NCI-H2227 (cell line): ENCODE results near the gene ID2.
A peak's percentile ranks its signal among the peaks of the same experiment; 100 is the strongest.

Experiments
- DNase-seq: peaks from one replicate; lab custom pipeline; 2025; ENCODE audit not compliant: unreplicated experiment; lab: John Stamatoyannopoulos, UW

Gene ID2

DNA sequence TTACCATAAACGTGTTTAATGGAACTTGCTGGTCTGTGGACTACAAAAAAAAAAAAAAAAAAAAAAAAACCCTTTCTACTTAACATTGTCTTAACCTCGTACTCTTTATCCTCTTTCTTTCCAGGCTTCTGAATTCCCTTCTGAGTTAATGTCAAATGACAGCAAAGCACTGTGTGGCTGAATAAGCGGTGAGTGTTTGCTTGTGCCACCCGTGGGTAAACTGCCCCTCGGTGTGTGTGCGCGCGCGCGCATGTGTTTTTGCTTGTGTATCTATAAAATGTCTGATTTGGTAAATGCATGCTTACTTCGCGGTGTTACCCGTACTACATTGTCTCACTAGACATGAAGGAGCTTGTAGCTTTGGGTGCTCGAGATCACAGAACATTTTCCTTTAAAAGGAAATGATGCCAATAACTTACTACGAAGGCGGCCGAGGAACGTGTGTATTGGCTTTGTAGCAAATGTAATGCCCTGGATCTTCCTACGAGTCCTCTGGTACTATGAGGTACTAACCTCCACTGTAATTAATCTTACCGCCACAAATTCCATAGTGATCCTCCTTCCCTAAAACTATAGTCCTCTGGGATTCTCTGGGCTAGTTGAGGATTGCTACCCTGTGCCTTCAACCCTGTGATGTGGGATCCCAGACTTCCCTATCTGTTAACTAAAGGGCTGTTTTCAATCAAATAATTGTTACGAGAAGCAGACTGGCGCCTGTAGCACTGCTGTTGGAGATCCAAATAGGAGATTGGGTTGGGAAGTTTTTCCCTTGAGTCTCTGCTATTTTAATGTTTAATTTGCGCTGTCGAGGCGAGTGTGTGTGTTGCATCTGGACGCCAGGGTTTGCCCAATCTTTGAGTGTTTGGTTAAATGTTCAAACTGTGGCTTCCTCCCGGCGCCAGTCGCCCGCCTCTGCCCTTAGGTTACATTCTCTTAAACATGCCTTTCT is 1.1 kb downstream of the ID2 start:
- peak; percentile 52 for DNase-seq

DNA sequence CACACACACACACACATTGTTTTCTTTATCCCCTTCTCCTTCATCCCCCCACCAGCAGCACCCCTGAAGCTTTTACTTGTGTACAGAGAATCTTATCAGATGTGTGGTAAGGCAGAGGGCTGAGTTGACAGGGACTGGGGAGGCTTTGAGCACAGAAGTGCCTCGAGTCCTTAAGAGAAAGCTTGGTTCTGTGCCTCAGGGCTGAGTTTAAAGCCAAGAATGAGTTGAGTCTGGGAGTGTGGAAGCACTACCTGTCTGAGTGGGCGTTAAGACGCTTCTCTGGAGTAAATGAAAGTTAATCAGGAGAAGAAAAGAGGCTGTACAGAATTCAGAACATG is 2.7 kb downstream of the ID2 start:
- DNase-seq = peak; percentile 44

DNA sequence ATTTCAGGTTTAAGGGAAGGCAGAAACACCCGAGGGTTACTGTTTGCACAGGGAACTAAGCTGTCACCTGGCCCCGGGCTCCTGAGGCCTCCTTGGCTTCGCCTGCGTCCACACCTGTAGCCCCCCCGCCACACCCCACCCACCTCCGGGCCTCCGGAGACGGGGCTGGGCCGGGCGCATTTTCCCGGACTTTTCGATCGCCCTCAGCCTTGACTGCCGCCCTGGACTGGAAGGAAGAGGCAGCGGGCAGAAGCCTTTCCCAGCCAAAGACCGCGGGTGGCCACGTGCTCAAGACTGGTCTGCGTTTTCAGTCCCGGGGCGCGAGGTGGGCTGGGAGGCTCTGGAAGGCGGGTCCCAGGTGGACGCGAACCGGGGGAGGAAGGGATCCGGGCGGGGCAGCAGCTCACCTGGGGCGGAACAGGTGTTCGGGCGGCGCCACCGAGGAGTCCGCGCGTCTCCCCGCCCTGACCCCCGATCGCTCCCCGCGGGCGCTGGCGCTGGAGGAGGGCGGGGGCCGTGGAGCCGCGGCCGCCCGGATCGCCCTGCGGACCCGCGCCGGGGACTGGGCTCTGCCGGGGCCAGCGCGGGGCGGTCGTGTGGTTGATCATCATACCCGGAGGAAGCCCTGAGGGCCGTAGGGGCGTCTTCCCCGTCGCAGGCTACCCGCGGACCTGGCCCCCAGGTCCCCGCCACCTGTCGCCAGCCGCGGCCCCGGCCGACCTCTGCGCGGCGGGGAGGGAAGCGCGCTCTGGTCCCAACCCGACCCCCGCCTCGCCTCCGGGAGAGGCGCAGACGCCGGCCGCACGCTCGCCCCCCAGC is 3.2 kb downstream of the ID2 start:
- DNase-seq = peak; percentile 52

DNA sequence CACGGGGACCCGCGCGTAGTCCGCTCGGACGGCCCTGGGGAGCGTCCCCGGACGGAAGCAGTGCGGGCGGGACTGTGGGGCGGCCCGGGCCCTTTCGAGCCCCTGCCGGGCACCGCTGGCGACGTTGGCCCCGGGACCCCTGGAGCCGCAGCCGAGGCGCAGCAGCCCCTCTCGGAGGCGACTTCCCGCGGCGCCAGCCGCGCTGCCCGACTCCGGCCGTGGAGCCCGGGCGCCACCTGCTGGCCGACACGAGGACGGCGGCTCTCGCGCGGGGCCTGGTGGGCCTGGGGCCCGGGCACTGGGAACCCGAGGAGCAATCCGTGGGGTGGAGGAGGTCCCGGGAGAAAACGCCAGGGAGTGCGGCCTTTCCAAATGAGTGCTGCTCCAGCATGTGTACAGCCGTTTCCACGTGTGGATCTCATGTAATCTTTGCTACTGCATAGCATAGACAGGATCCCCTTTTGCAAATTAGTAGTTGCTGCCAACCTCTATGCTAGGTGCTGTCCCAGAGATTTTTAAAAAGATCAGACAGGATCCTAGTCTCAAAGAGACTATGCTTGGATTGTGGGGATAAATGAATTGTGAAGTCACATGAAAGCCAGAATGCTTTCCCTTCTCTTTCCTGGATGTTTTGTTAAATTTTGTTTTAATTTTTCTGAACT is 4.0 kb downstream of the ID2 start:
- peak; percentile 84 for DNase-seq

DNA sequence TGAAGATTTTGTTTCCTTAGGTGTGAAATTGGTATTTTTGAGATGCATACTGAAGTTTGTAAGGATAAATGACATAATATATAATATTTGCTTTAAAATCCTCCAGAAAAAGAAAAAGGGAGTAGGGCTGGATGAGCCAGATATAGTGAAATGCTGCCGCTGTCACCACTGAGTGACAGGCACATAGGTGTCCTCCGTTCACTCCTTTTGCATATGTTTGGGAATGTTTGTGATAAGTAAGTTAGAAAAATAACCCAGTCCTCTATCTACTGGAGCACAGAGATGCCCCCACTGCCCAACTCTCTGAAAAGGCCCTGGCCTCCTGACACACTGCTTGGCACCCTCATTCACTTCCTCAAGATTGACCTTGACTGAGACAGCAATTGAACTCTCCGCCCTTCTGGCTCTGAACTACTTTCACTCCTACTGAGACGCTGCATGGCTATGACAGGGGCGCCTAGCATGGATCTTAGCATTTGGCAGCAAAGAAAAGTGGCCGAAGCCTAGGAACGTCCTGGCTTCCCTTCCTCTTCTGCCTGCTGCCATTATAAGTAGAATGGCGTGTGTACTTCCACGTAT is 10.1 kb downstream of the ID2 start:
- no peak for DNase-seq

DNA sequence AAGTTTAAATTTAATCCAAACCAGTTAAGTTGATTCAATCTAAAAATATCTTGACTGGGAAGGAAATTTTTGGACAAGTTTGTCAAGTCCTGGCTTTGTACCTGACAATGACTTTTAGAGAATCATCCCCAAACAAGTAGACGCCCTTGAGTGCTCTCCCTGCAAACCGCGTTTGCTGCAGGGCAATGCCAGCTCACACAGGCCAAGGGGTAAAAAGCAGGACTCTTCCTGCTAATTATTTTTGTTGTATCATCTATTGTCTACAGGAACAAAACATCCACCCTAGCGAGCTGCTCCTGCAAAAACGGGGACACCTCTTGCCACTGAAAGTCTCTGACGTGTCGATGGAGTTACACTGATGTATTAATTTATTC is 10.9 kb downstream of the ID2 start:
- no peak for DNase-seq

DNA sequence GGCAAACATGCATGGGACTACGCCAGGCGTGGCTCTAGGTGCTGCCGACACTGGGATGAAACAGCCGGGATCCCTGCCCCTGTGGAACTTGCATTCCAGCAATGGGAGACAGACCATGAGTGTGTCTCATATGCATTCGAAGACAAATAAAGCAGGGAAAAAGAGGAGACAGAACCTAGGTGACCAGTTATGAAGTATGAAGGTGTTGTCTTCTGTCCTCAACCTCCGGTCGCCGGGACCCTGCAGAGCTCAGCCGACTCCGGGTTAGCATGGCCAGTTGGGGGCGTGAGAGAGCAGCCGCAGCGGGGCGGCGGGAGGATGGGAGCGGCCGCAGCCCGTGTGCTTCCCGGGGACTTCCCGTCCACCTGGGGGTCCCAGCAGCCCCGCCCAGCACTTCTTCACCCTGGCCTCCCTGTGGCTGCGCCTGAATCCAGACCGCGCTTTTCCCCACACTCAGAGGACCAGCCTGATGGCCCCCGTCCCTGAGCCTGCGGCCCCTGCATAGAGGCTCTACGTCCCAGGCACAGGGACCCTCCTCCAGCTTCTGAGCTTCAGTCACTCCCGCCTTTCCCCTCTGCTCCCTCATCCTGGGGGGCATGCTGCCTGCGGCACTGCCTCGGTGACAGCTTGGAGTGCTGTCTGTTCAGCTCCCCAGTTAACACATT is 11.4 kb downstream of the ID2 start:
- peak; percentile 74 for DNase-seq

DNA sequence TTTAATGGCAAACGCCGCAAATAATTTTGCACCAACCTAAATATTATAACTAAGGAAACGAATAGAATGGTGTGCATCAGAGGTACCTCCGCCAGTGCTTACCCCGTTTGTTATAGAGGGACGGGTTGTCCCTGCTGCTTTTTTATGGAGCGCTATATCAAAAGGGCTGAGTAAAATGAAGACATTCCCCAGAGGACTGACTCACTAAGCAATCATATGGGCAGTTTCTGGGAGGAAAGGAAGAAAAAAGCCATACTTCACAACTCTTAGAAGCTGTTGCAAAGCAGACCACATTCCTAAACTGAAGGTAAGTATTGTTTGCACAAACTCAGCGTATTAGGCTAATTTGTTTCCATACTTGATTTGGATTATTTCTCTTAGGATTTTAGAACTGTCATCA is 12.9 kb downstream of the ID2 start:
- no peak for DNase-seq

DNA sequence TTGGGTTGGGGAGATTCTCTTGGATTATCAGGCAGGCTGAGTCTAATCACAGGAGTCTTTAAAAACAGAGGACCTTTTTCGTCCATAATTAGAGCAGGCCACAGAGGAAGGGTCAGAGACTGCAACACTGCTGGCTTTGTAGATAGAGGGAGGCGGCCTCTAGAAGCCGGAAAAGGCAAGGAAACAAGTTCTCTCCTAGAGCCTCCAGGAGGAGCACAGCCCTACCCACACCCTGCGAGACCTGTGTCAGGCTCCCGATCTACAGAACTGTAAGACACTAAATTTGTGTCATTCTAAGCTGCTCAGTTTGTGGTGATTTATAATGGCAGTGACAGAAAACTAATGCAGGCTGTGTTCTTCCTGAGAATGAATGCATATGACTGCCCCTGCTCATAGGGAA is 15.3 kb downstream of the ID2 start:
- DNase-seq = no peak

DNA sequence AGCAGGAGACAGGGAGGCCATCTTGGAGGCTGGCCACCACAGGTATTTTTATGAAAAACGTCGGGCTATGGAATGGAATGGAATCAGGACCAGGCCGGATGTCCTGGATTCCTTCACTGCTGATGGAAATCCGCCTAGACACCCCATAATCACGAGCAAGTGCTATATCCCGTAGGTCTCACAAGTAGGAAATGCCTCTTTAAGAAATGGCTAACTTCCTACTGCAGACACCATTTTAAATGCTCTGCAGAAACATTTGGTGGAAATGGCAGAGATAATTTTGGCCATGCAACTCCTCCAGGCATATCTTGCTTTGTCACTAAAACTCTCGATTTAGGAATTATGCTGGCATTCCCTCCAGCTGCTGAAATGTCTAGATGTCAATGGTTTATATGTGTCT is 18.0 kb downstream of the ID2 start:
- DNase-seq = no peak

DNA sequence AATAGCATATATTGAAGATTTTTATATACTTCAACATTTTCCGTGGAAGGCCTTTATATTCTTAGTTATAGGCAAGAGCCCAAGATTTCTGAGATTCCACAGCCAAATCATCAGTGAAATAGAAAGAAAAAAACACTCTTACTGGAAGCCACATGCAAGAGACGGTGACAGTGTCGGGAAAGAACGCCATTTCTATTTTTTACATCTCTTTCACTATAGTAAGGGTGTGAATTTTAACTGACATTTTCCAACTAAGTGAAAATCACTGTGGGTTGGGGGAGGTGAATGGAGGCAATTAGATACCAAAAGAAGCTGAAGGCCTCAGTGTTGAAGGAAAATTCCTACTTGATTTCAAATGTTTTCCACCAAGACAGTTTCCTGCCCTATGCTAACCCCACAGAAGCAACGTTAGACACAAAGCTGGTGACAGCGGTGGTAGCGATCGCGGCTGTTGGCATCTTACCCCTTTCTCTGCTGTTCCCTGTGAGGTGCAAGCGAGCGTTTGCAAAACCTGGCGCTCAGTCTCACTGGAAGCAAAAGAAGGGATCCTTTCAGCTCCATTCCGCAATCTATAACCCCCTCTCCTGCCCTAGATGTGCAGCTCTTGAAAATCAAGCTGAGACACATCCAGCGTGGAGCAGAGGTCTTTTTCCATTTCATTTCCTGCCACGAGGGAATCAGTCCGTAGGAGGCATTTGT is 20.0 kb downstream of the ID2 start:
- DNase-seq = no peak

DNA sequence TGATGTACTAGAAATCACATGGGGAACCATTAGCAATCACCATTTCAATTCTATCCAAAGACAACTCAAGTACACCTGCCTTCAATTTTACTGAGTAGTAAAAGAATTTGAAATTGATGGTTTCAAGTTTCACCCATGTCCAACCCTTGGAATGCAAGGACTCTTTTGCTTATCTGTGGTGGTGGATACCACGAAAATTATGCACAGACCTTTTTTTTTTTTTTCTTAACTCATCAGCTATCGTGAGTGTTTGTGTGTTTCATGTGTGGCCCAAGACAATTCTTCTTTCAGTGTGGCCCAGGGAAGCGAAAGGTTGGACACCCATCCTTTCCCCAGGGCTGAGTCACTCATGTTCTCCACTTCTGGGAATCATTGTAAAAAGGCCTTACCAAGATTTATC is 23.1 kb downstream of the ID2 start:
- DNase-seq = no peak

DNA sequence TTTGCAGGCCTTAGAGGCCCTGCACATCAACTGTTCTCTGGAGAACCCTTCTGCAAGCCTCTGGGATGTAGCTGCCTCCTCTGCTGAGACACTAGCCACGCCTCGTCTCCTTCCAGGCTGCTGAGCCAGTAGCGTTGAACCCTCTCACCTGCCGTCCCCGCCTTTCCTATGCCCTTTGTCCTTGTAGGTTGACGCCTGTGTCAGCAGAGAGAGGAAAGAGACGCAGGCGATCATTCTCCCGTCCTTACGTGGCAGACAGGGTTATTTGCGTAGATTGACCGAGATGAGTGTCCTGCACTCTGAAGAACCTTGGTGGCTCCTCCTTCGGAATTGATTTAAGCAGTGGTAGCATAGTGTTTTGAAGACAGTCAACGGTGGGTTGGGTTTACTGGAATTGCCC is 27.8 kb downstream of the ID2 start:
- no peak for DNase-seq

DNA sequence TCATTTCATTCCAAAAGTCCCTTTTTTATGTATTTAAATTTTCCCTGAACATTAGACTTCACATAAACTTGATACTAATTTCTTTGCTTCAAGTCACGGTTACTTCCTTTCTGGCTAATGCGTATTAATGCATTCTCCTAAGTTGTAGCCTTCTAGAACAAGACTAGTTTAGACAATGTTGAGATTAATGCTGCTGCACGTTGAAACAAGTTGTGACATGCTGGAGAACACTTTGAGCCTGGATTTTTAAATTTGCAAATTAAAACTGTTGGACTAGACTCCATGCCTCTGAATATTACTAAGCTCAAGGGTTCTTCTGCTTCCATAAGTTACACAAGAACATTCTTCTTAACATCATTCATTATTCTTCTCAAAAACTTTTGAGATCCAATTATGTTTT is 29.1 kb downstream of the ID2 start:
- no peak for DNase-seq

DNA sequence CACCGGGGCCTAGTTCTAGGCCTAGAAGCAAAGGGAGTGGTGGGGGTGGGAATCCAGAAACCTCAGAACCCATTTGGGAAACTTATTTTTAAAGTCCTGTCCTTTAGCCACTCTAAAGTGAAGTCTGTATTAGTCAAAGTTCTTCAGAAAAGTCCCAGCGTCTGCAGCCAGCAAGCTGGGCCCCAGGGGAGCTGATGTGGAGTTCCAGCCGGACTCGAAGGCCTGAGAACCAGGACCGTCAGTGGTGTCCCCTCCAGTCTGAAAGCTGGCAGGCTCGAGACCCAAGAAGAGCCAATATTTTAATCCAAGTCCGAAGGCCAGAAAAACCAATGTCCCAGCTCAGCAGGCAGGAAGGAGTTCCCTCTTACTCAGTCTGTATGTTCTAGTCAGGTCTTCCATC is 32.4 kb downstream of the ID2 start:
- no peak for DNase-seq

DNA sequence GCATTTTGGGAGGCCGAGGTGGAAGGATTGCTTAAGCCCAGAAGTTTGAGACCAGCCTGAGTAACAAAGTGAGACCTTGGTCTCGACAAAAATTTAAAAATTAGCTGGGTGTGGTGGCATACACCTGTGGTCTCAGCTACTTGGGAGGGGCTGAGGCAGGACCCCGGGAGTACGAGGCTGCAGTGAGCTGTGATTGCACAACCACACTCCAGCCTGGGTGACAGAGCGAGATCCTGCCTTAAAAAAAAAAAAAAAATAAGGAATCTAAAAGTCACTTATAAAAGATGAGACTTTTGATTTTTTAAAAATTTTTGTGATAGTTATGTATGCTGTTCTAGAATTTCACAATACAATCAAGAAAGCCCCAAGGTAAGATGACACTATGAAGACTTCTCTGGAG is 33.1 kb downstream of the ID2 start:
- DNase-seq = no peak

DNA sequence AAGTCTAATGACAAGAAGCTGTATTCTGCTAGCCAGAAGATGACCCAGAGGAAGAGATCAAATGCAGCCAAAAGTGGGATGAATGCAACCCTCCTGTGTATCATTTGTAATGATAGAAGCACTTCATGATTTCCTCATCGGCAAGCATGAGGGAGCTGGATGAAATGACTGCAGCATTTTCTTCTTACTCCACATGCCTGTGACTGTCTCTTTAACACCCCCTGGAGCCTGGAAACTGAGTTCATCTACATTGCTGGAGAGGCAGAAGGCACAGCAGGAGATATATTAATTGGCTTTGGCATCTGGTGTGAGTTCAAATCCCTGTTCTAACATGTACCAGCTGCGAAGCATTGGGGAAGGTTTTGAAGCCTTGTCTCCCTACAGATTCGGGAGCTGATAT is 37.7 kb downstream of the ID2 start:
- DNase-seq = no peak

DNA sequence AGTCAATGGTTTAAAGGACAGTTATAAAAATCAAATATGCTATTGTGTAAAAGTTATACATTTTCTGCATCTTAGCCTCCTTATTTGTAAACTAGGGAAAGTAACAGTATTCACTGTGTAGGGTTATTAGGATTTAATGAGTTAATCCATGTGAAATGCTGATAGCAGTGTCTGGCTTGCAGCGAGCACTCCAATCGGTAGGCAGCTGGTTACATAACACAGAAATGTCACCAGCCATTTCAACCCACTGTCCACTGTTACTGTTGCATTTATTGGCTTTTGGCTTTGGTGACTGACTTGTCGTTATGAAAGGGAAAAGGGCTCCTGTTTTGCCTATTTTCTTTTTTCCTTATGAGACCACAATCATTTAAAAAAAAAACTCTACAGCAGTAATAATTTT is 38.9 kb downstream of the ID2 start:
- DNase-seq = no peak

DNA sequence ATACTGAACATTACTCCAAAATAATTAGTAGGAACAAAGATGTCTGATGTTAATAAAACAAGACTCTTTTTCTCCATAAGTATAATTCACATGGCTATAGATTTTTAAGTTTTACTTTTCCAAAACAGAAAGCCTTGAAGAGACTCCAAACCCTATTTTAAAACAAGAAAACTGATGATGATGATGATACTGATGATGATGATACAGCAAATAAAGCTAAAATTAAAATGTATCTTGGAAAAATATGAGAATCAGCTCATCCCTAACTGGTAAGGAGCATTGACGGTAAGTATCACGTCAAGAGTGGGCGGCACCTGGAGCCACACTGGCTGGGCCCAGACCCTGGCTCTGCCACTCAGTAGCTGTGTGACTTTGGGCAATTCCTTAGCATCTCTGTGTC is 39.6 kb downstream of the ID2 start:
- no peak for DNase-seq

DNA sequence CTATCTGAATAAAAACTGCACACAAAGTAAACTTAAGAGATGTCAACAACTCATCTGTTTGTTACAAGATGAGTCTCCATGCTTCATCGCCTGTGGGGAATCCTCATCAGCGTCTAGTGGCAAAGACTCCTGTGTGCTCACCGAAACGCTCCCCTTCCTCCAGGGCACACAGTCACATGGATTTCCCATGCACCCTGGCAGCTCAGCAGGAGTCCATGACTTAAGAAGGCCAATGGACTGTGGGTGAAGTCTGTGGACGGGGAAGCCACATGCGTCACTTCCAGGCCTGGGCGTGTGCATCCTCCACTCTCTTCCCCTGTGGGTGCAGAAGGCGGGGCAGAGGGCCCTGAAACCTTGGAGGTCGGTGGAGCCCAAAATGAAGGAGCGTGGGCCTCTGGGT is 41.1 kb downstream of the ID2 start:
- DNase-seq = no peak
